Kasumi-1 (cell line): ENCODE data around the gene PDLIM1.
A peak's percentile ranks its signal among the peaks of the same experiment; 100 is the strongest.

Experiments
- DNase-seq, 2 experiments: peaks; one replicate each; lab custom pipeline; 2025; lab: John Stamatoyannopoulos, UW

Gene PDLIM1

GRCh38 chr10:95314192-95314918 is 23.6 kb upstream of the PDLIM1 start:
- DNase-seq = no peak

GRCh38 chr10:95312986-95313495 is 22.2 kb upstream of the PDLIM1 start:
- DNase-seq = no peak

GRCh38 chr10:95312257-95312656 is 21.5 kb upstream of the PDLIM1 start:
- no peak for DNase-seq

- DNase-seq = no peak
These were observed 19.2 kb upstream of the PDLIM1 start for GRCh38 chr10:95309958-95310357.

GRCh38 chr10:95308389-95309302 is 17.8 kb upstream of the PDLIM1 start:
- peak; percentile 56 to 60 for DNase-seq

GRCh38 chr10:95306851-95307250 is 16.0 kb upstream of the PDLIM1 start:
- DNase-seq = no peak

- no peak for DNase-seq
These were observed 15.5 kb upstream of the PDLIM1 start for GRCh38 chr10:95306318-95306650.

- DNase-seq = no peak
These were observed 15.0 kb upstream of the PDLIM1 start for GRCh38 chr10:95305606-95306317.

GRCh38 chr10:95304976-95305375 is 14.2 kb upstream of the PDLIM1 start:
- DNase-seq = no peak

- DNase-seq = no peak
These were observed 13.7 kb upstream of the PDLIM1 start for GRCh38 chr10:95304463-95304862.

- DNase-seq = no peak
These were observed 13.1 kb upstream of the PDLIM1 start for GRCh38 chr10:95303950-95304349.

- no peak for DNase-seq
These were observed 12.7 kb upstream of the PDLIM1 start for GRCh38 chr10:95303535-95303934.

GRCh38 chr10:95300022-95300539 is 9.3 kb upstream of the PDLIM1 start:
- no peak for DNase-seq

- peak; percentile 45 to 63 for DNase-seq
These were observed 6.6 kb upstream of the PDLIM1 start for GRCh38 chr10:95297402-95297801.

- no peak for DNase-seq
These were observed 6.0 kb upstream of the PDLIM1 start for GRCh38 chr10:95296764-95297163.

GRCh38 chr10:95295031-95295755 is 4.4 kb upstream of the PDLIM1 start:
- peak; percentile 78 to 82 for DNase-seq

- DNase-seq = no peak
These were observed 2.8 kb upstream of the PDLIM1 start for GRCh38 chr10:95293631-95294030.

GRCh38 chr10:95291365-95292039 is 699 bp upstream of the PDLIM1 start:
- DNase-seq = no peak

- no peak for DNase-seq
These were observed 832 bp downstream of the PDLIM1 start for GRCh38 chr10:95289921-95290421.
